Stimulated activated CD4-positive, alpha-beta T cell treated with anti-CD3 and anti-CD28 coated beads, Interleukin-15, amount 100 ng/mL, for 24 hours (primary cell): Measurements from ENCODE around the gene DRG2.
A peak's percentile ranks its signal among the peaks of the same experiment; 100 is the strongest.

Experiments used
- DNase-seq: peaks from one replicate; pipeline ENCODE4 v3.0.0-alpha.2; 2020

Gene DRG2, protein sequence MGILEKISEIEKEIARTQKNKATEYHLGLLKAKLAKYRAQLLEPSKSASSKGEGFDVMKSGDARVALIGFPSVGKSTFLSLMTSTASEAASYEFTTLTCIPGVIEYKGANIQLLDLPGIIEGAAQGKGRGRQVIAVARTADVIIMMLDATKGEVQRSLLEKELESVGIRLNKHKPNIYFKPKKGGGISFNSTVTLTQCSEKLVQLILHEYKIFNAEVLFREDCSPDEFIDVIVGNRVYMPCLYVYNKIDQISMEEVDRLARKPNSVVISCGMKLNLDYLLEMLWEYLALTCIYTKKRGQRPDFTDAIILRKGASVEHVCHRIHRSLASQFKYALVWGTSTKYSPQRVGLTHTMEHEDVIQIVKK

DNA sequence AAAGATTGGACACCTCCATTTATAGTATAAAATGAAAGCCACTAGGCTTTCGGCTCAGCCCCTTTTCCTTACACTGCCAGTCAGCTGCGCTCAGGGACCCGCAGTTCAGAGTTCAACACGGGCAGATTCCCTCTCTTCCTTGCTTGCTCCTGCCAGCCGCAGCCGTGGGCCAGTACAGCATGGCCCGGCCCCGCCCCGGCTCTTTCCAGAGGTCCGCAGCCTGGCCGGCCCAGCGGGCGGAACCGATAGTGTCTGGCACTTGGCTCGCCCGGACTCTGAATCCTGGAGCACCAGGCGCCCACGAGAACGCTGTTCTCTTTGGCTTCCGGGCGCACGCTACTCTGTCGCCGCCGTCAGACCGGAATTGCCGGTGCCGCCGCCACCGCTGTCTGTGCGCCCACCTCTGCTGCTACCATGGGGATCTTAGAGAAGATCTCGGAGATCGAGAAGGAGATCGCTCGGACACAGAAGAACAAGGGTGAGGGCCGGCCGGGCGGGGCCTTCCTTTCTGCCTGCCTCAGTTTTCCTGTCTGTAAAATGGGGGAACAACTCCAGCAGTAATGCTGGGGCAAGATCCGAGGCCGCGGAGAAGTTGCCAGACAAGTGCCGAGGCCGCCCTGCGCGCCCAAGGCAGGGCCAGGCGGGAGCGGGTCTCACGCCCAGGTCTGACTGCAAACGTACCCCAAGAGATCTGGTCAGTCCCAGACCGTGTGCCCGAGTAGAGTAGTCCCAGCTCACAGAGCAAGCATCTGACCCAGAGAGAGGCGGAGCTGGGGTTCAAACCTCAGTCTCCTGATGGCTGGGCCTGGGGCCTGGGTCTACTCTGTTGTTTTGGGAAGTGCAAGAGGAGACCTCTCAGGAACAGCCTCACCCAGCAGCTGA, at the start of gene DRG2:
TSS of gene DRG2 (plus strand) at position 339 of the 882 bp plus-strand sequence. CDS start at position 415, 76 bp downstream.
- peak; percentile 92 for DNase-seq

DNA sequence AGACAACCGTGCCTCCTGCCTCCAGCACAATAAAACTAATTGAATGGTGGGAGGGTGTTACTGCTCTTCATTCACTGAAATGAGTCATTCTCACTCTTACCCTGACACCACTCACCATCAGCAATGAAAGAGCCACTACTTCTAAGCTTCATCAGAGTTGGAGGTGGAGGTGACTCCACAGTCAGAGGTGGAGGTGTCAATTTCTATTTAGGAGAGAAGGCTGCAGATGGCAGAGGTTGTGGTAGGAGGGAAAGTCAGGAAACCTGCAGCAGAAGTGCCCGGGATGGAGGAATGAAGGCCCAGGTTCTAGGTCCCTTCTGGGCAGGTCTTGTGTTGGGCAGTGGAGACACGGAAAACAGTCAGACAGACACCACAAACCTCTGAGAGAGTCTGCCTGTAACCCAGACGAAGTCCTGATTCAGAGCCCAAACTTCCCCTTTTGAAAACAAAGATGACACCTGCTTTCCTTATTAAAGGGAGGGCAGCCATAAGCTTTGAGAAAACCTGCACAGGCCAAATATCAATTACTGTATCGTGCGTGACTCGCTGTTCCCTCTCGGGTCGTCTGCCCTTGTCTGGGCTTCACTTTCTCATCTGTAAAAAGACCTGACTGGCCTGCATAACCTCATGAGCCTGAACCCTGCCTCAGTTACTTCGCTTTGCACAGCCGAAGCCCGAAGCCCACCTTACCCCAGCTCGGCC, 49.4 kb upstream of the DRG2 start:
- DNase-seq = peak; percentile 31

DNA sequence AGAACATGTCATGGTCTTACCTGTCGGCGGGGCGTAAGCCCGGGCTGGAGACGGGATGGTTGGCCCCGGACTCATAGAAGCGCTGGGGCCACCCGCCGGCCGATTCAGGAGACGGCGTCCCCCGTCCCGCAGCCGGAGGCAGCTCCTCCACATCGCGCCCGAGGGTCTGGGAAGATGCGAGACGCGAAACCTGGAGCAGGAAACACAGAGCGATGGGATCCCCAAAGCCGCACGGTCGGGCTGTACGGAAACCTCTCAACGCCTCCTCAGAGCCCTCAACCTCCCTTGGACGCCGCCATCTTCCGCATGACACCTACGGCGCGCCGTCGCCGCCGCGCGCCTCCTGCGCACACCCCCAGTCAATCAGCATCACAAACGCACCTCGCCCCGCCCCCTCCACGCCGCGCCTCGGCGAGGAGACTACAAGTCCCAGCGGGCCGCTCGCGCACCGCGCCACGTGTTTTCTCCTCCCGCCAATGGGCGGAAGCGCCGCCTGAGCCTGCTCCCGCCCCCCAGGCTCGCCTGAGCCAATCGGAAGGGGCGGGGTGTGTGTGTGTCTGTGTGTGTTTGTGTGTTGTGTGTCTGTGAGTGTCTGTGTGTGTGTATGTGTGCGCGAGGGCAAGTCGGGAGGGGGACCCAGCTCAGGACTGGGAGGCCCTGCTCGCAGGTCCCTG, 48.8 kb upstream of the DRG2 start, which contains the start of the genes ATPAF2 and GID4:
TSS of gene ATPAF2 (minus strand) at position 308 of the 674 bp plus-strand sequence. CDS start at position 153, 155 bp downstream.
TSS of gene GID4 (plus strand) at position 548 of the 674 bp plus-strand sequence. CDS start at position 605, 57 bp downstream.
- peak; percentile 100 for DNase-seq

DNA sequence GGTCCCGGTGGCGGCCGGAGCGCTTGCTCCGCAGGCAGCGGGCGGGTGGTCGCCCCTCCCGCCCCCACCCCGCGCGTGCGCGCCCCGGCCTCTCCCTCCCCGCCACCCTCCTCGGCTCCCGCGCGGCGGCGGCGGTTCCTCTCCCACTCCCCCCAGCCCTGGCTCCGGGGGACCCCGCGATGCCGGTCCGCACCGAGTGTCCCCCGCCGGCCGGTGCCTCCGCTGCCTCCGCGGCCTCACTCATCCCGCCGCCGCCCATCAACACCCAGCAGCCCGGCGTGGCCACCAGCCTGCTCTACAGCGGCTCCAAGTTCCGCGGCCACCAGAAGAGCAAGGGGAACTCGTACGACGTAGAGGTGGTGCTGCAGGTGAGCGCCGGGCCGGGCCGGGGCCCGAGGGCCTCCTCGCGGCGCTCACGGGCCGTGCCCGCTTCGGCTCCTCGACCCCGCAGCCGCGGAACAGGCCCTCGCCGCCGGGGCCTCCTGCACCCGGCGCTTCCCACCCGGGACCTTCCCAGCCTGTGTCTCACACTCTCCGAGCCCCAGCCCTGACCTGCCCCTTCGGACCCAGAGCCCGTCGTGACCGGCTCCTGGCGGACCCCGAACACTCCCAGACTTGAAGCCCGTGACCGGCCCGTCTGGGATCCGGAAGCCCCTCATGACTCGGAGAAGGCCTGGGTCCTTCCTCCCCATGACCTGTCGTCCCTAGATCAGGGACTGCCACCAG, 48.0 kb upstream of the DRG2 start:
- peak; percentile 47 for DNase-seq

DNA sequence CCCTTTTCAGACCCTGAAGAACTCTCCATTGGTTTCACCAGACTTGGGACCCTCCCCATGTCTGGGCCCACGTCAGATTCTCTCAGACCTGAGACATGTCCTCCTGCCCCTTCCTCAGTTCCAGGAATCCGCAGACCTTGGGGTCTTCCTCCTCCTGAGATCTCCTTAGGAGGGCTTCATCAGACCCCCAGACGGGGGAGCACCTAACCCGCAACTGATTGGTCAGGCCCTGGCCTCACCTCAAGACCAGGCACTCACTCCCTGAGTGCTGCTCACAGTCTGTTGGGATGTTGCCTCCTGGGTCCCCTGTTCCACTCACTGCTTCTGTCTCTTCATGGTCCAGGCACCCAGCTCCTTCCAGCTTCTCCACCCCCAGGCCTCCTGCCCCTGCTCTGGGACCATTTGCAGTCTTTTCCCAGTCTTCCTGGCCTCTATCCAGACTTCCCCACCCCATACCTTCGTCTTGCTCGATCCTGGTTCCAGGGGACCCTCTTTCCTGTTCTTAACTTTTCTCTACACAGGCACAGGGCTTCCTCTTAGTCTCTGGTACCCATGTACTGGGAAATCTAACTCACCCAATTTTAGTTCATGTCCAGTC, 47.4 kb upstream of the DRG2 start:
- no peak for DNase-seq

DNA sequence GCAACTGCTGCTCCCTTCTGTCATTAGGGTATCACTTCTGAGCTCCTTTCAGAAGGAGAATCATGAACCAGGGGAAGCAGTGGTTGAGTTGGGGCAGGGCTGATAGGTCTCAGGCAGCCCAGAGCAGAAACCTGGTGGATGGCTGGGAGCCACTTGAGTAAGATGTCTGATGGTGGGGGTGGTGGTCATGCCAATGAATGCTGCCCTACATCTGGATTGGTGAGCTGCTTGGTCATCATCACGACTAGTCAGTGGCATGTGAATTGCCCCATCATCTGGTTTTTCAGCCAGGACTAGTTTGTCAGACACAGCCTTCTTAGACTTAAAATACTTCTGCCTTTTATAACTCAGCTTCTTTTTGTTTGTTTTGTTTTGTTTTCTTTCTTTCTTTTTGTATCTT, 46.0 kb upstream of the DRG2 start:
- no peak for DNase-seq

DNA sequence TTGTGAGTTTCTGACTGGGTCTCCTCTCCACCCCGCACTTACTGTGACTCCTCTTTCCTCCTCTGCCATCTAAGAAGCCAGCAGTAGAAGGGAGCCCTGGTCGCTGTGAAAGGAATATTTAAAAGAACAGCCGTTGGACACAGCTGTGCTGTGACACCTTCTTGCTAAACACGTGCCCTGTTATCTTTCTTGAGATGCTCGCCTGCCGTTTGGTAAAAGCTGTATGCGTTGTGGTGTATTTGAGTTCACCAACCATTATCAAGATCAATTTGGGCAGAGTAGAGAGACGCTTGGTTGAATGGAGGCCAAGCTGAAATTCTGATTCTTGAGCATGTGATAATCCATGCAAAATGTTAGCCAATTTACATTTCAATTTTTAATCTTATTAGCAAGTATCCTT, 44.8 kb upstream of the DRG2 start:
- no peak for DNase-seq

DNA sequence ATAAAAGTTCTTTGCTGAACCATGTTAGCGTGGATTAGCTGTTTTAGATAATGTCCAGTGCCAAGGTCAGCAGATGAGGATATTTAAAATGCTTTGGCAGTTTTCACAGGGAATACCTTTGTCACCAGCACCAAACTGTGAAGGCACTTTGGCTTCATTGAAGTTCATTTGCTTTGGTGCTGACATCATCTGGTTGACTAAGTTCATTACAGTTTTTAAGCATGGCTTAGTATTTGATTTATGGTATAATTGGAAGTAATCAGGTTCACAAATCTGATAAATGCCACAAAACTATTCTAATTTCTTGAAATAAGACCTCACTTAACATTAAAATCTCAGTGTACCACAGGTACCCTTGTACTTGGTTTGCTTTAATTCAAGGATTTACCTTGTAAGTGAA, 44.3 kb upstream of the DRG2 start:
- DNase-seq = no peak

DNA sequence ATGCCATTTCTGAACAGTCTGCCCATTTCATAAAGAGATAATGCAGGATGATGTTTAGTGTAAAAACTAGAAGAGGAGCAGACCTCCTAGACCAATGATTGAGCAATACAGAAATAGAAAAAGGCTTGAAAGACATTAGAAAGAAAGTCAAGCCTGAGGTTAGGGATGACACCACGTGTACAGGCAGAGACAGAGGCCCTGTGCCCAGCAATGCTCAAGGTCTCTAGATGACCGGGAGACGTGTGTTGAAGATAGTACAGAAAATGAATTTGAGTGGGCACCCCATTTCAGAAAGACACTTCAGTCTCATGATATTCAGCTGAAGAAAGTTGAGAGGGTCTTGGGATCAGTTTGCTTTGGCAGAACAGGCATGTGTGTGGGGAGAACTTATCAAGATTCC, 43.1 kb upstream of the DRG2 start:
- no peak for DNase-seq

DNA sequence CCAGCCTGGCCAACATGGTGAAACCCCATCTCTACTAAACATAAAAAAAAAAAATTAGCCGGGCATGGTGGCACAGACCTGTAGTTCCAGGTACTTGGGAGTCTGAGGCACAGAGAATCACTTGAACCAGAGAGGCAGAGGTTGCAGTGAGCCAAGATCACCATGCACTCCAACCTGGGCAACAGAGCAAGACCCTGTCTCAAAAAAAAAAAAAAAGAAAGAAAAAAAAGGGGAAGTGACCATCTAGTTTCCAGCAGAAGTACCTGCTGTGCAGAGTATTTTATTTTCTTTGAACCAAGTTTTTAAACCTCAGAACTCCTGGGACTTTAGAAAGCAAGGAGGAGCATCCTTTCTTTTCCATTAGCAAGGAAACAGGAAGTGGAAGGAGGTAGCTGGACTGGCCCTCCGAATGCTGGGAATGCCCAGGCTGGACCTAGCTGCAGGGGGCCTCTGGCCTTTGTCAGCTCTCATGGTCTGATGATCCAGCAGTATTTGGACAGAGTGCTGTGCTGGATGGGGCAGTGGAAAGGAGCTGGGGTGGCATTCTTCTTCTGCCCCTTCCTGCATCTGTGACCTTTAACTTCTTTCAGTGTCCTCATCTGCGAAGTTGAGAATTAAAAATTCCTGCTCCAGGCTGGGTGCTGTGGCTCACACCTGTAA, 41.9 kb upstream of the DRG2 start:
- DNase-seq = no peak

DNA sequence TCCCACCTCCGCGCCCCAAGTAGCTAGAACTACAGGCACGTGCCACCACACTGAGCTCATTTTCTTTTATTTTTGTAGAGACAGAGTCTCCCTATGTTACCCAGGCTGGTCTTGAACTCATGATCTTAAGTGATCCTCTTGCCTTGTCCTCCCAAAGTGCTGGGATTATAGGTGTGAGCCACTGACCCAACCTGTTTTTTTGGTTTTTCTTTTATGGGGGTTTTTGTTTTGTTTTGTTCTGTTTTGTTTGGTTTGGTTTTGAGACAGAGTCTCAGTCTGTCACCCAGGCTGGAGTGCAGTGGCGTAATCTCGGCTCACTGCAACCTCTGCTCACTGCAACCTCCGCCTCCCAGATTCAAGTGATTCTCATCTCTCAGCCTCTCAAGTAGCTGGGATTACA, 32.2 kb upstream of the DRG2 start:
- DNase-seq = no peak

DNA sequence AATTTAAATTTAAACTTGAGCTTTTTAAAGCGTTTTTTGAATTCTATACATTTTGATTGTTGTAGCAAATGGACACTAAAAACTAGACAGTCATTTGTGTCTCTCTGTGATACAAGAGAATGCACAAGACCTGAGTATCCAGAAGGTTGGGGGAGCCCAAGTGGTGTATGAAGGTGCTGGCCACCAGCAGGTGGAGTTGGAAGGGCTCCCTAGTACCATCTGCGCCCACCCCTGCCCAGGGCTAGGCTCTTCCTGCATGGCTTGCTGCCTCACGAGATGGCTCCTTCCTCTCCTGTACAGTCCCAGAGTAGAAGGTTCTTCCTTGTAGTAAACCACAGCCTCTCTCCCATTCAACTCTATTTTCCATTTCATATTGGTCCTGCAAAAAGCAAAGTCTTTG, 31.5 kb upstream of the DRG2 start:
- no peak for DNase-seq

DNA sequence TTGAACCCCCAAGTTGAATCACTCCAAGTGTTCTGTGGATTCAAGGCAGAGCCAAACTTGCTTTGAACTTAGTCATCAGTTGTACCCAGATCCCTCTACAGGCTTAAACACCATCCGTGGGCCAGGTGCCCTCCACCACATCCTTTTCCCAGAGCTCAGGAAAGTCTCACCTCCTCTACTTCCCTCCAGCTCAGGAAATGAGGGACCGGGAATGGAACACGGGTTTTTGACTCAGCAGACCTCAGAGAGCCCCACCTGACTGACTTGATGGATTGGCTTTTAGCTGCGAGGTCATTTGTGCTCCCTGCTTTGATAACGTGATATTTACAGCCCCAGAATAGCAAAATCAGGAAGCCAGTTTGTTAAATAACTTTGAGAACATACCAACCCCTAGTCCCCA, 28.5 kb upstream of the DRG2 start:
- no peak for DNase-seq

DNA sequence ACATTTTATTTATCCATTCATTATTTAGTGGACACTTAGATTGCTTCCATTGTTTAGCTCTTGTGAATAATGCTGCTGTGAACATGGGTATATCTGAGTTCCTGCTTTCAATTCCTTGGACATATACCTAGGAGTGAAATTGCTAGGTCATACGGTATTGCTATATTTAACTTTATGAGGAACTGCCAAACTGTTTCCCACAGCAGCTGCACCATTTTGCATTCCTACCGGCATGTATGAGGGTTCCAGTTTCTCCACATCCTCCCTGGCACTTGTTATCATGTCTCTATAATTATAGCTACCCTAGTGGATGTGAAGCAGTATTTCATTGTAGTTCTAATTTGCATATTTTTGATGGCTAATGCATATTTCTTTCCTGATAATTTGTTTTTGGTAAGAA, 23.7 kb upstream of the DRG2 start:
- no peak for DNase-seq

DNA sequence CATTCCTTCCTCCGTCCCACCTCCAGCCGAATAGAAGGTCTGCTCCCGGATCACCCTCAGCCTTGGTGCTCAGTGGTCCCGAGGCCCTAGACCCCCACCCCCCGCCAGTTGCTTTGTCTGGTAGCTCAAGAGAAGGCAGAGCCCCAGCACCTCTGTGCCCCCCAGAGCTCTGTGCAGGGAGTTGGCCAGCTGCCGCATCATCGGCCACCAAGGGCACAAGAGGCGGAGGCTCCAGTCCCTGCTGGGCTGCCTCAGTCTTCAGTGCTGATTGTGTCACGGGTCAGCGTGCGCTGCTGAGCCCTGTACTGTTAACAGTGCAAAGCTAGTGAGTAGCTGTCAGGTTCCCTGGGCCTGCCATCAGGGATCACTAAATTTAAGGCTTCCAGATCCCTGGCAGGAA, 22.2 kb upstream of the DRG2 start:
- no peak for DNase-seq

DNA sequence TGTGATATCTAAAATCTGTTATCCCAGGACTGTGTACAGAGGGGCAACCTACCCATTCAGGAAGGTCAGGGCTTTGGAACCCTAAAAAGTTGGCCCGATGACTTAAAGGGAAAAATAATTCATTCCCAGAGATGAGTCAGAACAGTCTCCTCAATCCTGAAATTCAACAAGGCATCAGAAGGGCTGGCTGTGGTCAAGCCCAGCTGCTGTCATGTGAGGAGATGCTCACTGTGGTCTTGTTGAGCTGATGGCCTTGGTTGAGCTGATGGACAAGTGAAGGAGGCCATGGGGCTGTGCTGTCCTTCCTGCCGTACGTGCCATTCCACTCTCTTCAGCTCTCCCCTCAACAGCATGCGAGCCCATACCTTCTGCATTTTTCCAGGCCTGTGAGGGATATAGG, 20.9 kb upstream of the DRG2 start:
- DNase-seq = no peak

DNA sequence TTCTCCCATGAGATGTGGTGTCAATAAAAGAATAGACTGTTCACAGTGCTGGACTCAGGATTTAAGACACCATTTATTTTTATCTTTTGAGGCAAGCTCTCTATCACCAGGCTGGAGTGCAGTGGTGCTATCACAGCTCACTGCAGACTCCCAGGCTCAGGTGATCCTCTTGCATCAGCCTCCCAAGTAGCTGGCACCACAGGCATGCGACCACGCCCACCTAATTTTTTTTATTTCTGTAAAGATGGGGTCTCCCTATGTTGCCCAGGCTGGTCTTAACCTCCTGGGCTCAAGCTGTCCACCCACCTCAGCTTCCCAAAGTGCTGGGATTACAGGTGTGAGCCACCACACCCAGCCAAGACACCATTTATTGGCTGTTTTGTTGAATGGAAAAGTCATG, 18.6 kb upstream of the DRG2 start:
- no peak for DNase-seq

DNA sequence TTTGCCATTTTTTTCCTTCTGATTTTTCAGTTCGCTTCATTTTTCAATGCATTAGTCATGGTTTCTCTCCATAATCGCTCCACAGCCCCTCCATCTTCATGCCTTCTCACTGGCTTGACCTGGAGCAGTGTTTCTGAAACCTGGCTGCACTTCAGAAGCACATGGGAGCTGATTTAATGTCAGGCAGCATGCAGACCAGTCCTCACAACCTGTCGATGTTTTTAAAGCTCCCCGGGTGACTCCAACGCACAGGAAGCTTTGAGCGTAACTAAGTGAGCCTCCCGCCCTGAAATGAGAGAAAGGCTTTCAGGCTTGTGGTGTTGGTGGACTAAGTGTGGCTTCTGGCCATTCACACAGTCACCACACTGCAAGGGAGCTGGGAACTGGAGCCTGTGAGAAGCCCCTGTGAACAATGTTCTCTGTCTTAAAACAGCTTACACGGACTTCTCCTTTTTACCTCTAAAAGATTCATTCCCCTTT, 16.8 kb upstream of the DRG2 start:
- DNase-seq = no peak

DNA sequence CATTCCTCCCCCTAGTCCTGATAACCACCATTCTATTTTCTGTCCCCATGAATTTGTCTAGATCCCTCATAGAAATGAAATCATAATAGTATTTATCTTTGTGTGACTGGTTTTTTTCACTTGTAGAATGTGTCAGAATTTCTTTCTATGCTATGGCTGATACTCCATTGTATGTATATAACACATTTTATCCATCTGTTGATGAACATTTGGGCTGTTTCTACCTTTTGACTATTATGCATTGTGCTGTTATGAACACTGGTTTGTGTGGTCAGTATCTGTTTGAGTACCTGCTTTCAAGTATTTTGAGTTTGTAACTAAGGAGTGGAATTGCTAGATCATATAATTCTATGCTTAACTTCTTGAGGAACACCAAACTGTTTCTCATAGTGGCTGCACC, 16.0 kb upstream of the DRG2 start:
- DNase-seq = no peak

DNA sequence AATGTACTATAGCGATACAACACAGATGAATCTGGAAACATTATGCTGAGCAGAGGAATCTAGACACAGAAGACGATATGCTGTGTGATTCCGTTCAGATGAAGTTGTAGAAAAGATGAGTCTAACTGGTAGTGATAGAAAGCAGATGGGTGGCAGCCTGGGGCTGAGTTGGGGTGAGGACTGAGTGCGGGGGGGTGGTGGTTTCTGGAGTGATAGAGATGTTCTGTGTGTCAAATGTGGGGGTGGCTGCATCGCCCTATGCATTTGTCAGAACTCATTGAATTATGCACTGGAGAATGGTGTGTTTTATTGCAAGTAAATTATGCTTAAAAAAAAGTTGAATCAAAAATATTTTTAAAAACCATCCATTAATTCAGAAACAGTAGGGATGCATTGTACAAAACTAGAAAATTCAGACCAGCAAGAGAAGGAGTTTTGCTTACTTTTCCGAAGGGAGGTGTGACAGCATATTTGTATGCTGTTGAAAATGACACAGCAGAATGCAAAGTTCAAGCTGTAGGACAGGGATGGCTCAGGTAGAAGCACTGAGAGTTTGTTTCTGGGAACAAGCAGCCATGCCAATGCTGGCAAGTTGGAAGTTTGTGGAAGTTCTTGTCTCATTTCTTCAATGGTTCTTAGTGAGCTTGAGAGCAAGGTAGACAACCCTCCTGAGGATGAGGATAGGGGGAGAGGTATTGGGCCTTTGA, 13.0 kb upstream of the DRG2 start:
- DNase-seq = no peak
